OCI-LY1 (cell line): ENCODE results near the gene SERTAD4.

Experiments
- H2AFZ ChIP-seq: fragments of 200-600 bp; sonication (generic), shearing (Covaris generic); 2 replicates; pipeline ENCODE4 v1.6.0; 2014; ENCODE audit warnings: antibody characterized with exemption, mild to moderate bottlenecking, low read length
- H3F3A ChIP-seq: fragments of 200-600 bp; sonication (generic), shearing (Covaris generic); 2 replicates; pipeline ENCODE4 v1.6.0; 2014; ENCODE audit warnings: mild to moderate bottlenecking, antibody characterized with exemption, low read length, moderate library complexity; ENCODE audit not compliant: insufficient read depth
- H3K27ac ChIP-seq: fragments of 200-600 bp; sonication (generic); 2 replicates; pipeline ENCODE4 v1.5.1; 2014; ENCODE audit warnings: low read length, mixed run types, mild to moderate bottlenecking, low read depth; ENCODE audit not compliant: poor library complexity, severe bottlenecking
- H3K27me3 ChIP-seq: fragments of 200-600 bp; sonication (generic); 2 replicates; pipeline ENCODE4 v1.6.0; 2014; ENCODE audit warnings: antibody characterized with exemption, mild to moderate bottlenecking, low read length, moderate library complexity; ENCODE audit not compliant: insufficient read depth
- H3K36me3 ChIP-seq: fragments of 200-600 bp; sonication (generic); 2 replicates; pipeline ENCODE4 v1.6.1; 2014; ENCODE audit warnings: mild to moderate bottlenecking, antibody characterized with exemption, low read length, moderate library complexity, mixed read lengths; ENCODE audit not compliant: insufficient read depth
- H3K4me1 ChIP-seq: fragments of 200-600 bp; sonication (generic); 2 replicates; pipeline ENCODE4 v1.5.1; 2014; ENCODE audit warnings: mild to moderate bottlenecking, low read length, moderate library complexity; ENCODE audit not compliant: insufficient read depth, severe bottlenecking
- H3K4me2 ChIP-seq: fragments of 200-600 bp; sonication (generic), shearing (Covaris generic); 2 replicates; pipeline ENCODE4 v1.6.1; 2014; ENCODE audit warnings: low read length
- H3K4me3 ChIP-seq: fragments of 200-600 bp; sonication (generic); 2 replicates; pipeline ENCODE4 v1.5.1; 2014; ENCODE audit warnings: low read length, low read depth, mild to moderate bottlenecking, mixed read lengths; ENCODE audit not compliant: poor library complexity, severe bottlenecking
- H3K79me2 ChIP-seq: fragments of 200-600 bp; shearing (Covaris generic); 2 replicates; pipeline ENCODE4 v1.6.1; 2016; ENCODE audit warnings: mixed run types, low read length, mixed read lengths; ENCODE audit not compliant: insufficient read depth
- H3K9ac ChIP-seq: fragments of 200-600 bp; sonication (generic), shearing (Covaris generic); 2 replicates; pipeline ENCODE4 v1.6.1; 2014; ENCODE audit warnings: mild to moderate bottlenecking, low read length, mixed read lengths
- H3K9me2 ChIP-seq: fragments of 200-600 bp; sonication (generic), shearing (Covaris generic); 2 replicates; pipeline ENCODE4 v1.6.1; 2014; ENCODE audit warnings: low read depth, mild to moderate bottlenecking, low read length, mixed read lengths
- H3K9me3 ChIP-seq: fragments of 200-600 bp; shearing (Covaris generic); 2 replicates; pipeline ENCODE4 v1.6.1; 2014; ENCODE audit warnings: low read length, mixed read lengths
- H4K20me1 ChIP-seq: fragments of 200-600 bp; sonication (generic), shearing (Covaris generic); 2 replicates; pipeline ENCODE4 v1.6.0; 2016; ENCODE audit warnings: mild to moderate bottlenecking, low read length; ENCODE audit not compliant: insufficient read depth
- CTCF ChIP-seq: fragments of 200-600 bp; sonication (generic), shearing (Covaris generic); IDR thresholded peaks from 2 replicates; pipeline ENCODE4 v1.5.1; 2017; ENCODE audit warnings: mild to moderate bottlenecking, antibody characterized with exemption, low read length, moderate library complexity, mixed read lengths
- EZH2 ChIP-seq: fragments of 200-600 bp; sonication (generic), shearing (Covaris generic); IDR thresholded peaks from 2 replicates; pipeline ENCODE4 v1.8.0; 2017; ENCODE audit warnings: borderline replicate concordance, mixed run types, mild to moderate bottlenecking, antibody characterized with exemption, low read length, moderate library complexity, mixed read lengths

The SERTAD4 gene

DNA sequence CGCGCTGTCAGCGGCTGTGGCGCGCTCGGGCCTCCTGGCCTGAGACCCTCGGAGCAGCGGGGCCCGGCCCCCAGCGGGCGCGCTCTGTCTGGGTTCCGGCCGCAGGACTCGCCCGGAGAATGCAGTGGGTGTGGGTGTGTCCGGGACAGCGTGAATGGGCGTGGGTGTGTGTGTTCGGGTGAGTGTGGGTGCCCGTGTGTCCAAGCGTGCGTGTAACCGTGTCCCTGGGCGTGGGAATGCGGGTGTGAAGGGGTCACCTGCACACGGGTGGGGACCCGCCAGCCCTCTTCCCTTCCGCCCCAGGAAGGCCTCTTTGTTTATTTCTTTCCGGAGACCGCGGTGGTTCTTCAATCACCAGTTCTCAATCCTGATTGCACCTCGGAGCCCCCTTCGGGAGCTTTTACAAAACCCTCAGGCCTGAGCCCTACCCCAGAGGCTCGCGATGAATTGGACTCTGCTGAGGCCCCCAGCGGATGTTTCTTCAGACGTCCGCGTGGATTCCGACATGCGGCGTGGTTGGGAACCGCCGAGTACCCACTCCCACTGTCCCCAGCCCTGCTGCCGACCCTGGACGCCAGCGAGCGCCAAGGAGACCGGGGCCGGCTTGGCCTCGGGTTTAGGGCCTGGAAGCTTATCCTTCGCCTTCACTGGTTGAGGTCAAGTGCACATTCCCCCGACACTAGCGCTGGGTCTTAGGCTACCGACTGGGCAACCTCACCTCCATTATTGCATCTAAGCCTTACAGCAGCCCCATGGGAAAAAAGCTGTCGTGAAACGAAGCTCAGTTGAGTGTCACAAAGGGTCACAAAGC is 19.3 kb downstream of the SERTAD4 start:
- H3K27ac ChIP-seq, result no peak overlapping the region
- no peaks in the 10 kb centered on the region for H3K4me1 ChIP-seq
- no peaks in the 10 kb centered on the region for H3K36me3 ChIP-seq
- H4K20me1 ChIP-seq, result no peaks in the 10 kb centered on the region
- no peak overlapping the region for H3K9ac ChIP-seq
- H3K9me2 ChIP-seq, result no peaks in the 10 kb centered on the region
- H3K27me3 ChIP-seq, result no peaks in the 10 kb centered on the region; the same call in 1 of the 2 replicates
- H2AFZ ChIP-seq, result no peak overlapping the region
- H3K4me2 ChIP-seq, result no peak overlapping the region
- no peak overlapping the region for H3K4me3 ChIP-seq
- H3F3A ChIP-seq, result no peaks in the 10 kb centered on the region
- TF ChIP-seq EZH2, result no peak
- TF ChIP-seq CTCF, result no peak
- no peaks in the 10 kb centered on the region for H3K9me3 ChIP-seq
- H3K79me2 ChIP-seq, result no peaks in the 10 kb centered on the region

DNA sequence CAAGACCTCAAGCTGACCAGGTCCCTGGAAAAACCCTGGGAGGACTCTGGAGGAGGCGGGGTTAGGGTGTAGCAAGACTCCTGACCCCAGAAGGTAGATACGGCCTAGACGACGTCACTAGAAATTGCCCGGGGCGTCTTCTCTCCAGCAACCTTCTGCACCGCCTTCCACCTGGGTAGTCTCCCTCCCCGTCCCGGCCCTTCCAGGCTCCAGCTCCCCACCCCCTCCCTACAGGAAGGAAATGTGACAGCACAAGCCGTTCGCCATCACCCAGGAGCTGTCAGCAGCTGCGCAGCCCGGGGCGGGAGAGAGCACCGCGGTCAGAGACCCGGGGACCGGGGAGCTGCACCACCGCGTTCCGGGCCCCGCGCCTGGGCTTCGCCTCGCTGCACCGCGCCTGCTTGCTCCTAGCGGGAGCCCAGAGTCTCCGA is 20.0 kb downstream of the SERTAD4 start:
- Histone ChIP-seq H3K9ac (no peak overlapping the region), H3K4me1 (no peaks in the 10 kb centered on the region), H3K9me3 (no peaks in the 10 kb centered on the region), H3K27me3 (no peaks in the 10 kb centered on the region; the same call in 1 of the 2 replicates), H3K36me3 (no peaks in the 10 kb centered on the region), H3K79me2 (no peaks in the 10 kb centered on the region), H3K27ac (no peak overlapping the region), H3K9me2 (no peaks in the 10 kb centered on the region), H3K4me2 (no peak overlapping the region), H3F3A (no peaks in the 10 kb centered on the region), H3K4me3 (no peak overlapping the region), H4K20me1 (no peaks in the 10 kb centered on the region), H2AFZ (no peak overlapping the region)
- TF ChIP-seq CTCF, result no peak
- no peak for TF ChIP-seq EZH2

DNA sequence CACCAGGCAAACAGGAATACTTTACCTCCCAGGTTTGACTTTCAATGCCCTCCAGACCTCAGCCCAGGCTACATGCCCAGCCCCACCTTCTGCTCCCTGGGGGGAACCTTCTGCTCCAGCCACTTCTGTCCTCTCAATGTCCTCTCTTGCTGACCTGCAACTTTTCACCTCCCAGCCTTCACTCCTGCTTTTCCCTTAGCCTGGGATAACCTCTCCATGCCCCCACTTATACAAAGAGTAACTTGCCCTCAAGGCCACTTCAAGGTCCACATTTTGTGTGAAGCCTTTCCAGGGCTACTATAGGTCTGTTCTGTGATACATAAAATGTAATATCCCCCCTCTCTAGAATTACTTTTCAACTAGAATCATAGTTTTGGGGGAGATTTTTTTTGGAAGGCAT is 21.7 kb downstream of the SERTAD4 start:
- Histone ChIP-seq H2AFZ (no peak overlapping the region), H3K4me3 (no peak overlapping the region), H3K79me2 (no peaks in the 10 kb centered on the region), H3K4me1 (no peaks in the 10 kb centered on the region), H3K4me2 (no peak overlapping the region), H3K9me3 (no peaks in the 10 kb centered on the region), H3K36me3 (no peaks in the 10 kb centered on the region), H3K9me2 (no peaks in the 10 kb centered on the region), H3K9ac (no peak overlapping the region), H3K27me3 (no peaks in the 10 kb centered on the region; the same call in 1 of the 2 replicates), H4K20me1 (no peaks in the 10 kb centered on the region), H3F3A (no peaks in the 10 kb centered on the region), H3K27ac (no peak overlapping the region)
- TF ChIP-seq CTCF (no peak), EZH2 (no peak)
